HUES64 (cell line): ENCODE results near the gene SLC25A26.

Experiments used
- H3K27ac ChIP-seq: 2 replicates; pipeline ENCODE4 v1.7.0; 2013; ENCODE audit warnings: low read depth, low read length, inconsistent platforms
- H3K27me3 ChIP-seq: 2 replicates; pipeline ENCODE4 v1.6.1; 2013; ENCODE audit warnings: mild to moderate bottlenecking, low read length; ENCODE audit not compliant: insufficient read depth
- H3K36me3 ChIP-seq: 2 replicates; pipeline ENCODE4 v1.6.1; 2013; ENCODE audit warnings: mild to moderate bottlenecking, low read length; ENCODE audit not compliant: insufficient read depth
- H3K4me1 ChIP-seq: 2 replicates; pipeline ENCODE4 v1.6.1; 2013; ENCODE audit warnings: mild to moderate bottlenecking, low read length, moderate library complexity; ENCODE audit not compliant: insufficient read depth
- H3K4me3 ChIP-seq: 2 replicates; pipeline ENCODE4 v1.5.1; 2013; ENCODE audit warnings: mild to moderate bottlenecking, low read length, moderate library complexity
- H3K9ac ChIP-seq: 2 replicates; pipeline ENCODE4 v1.6.1; 2013; ENCODE audit warnings: mild to moderate bottlenecking, low read depth, low read length
- H3K9me3 ChIP-seq: 2 replicates; pipeline ENCODE4 v1.6.1; 2013; ENCODE audit warnings: low read depth, low read length; ENCODE audit not compliant: insufficient read depth
- WGBS: fragments of 150-250, 120-280 bp; methylation state at CpG from one replicate; pipeline ENCODE4 v1.1.7; 2013; ENCODE audit warnings: missing lambda C conversion rate; 5-methylcytosine and 5-hydroxymethylcytosine counted together

The SLC25A26 gene

GRCh38 chr3:66425032-66425431, 204.2 kb downstream of the SLC25A26 start:
- peaks cover 20% of the 10 kb centered on the region for H3K4me1 ChIP-seq

GRCh38 chr3:66425576-66426114, 204.8 kb downstream of the SLC25A26 start:
- Histone ChIP-seq H3K4me3 (no peak overlapping the region), H3K9me3 (peaks cover 23% of the 10 kb centered on the region), H3K27me3 (no peaks in the 10 kb centered on the region), H3K4me1 (peaks cover 24% of the 10 kb centered on the region), H3K36me3 (peaks cover 25% of the 10 kb centered on the region), H3K27ac (no peak overlapping the region), H3K9ac (no peak overlapping the region)
- whole genome bisulfite sequencing, result 94% methylated on average over 7 of the region's 7 CpGs

More at GRCh38 chr3:66425032-66425431, 204.2 kb downstream of the SLC25A26 start:
- no peak overlapping the region for H3K4me3 ChIP-seq
- H3K9me3 ChIP-seq, result peaks cover 24% of the 10 kb centered on the region
- 96% methylated on average over 5 of the region's 5 CpGs for WGBS
- H3K9ac ChIP-seq, result no peak overlapping the region
- H3K27me3 ChIP-seq, result no peaks in the 10 kb centered on the region
- H3K27ac ChIP-seq, result no peak overlapping the region
- peaks cover 31% of the 10 kb centered on the region for H3K36me3 ChIP-seq

GRCh38 chr3:66426135-66426534, 205.3 kb downstream of the SLC25A26 start:
- WGBS, result 94% methylated on average over 1 of the region's 1 CpG
- Histone ChIP-seq H3K36me3 (peaks cover 22% of the 10 kb centered on the region), H3K9me3 (peaks cover 19% of the 10 kb centered on the region), H3K9ac (no peak overlapping the region), H3K27me3 (no peaks in the 10 kb centered on the region), H3K4me1 (peaks cover 27% of the 10 kb centered on the region), H3K27ac (no peak overlapping the region), H3K4me3 (no peak overlapping the region)

- Histone ChIP-seq H3K4me3 (no peak overlapping the region), H3K9ac (no peak overlapping the region), H3K27ac (no peak overlapping the region), H3K27me3 (no peaks in the 10 kb centered on the region), H3K36me3 (peaks cover 29% of the 10 kb centered on the region), H3K4me1 (peaks cover 38% of the 10 kb centered on the region), H3K9me3 (peaks cover 8% of the 10 kb centered on the region)
- 98% methylated on average over 3 of the region's 3 CpGs for WGBS
Measured at GRCh38 chr3:66427352-66427751, 206.6 kb downstream of the SLC25A26 start.

GRCh38 chr3:66427951-66428474, 207.2 kb downstream of the SLC25A26 start:
- 97% methylated on average over 5 of the region's 5 CpGs for WGBS
- H3K4me1 ChIP-seq, result peaks cover 40% of the 10 kb centered on the region
- H3K4me3 ChIP-seq, result no peak overlapping the region
- H3K27ac ChIP-seq, result no peak overlapping the region
- no peak overlapping the region for H3K9ac ChIP-seq
- H3K27me3 ChIP-seq, result no peaks in the 10 kb centered on the region
- H3K36me3 ChIP-seq, result peaks cover 24% of the 10 kb centered on the region
- peaks cover 4% of the 10 kb centered on the region; the same call in 1 of the 2 replicates for H3K9me3 ChIP-seq
